ENCODE measurements around the gene TMEM11.

TMEM11 gene

DNA sequence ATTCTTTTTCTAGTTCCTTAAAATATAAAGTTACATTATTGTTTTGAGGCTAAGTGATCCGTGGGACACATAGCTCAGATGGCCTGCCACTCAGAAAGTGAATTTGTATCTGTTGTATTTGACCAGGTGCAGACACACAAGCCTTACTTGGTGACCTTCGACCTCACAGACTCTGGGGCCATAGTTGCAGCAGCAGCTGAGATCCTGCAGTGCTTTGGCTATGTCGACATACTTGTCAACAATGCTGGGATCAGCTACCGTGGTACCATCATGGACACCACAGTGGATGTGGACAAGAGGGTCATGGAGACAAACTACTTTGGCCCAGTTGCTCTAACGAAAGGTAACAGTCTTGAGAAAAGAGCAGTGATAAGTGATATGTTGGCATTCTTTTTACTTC, 30.5 kb downstream of the TMEM11 start:
- H3K27me3 ChIP-seq (ENCODE audit: insufficient read depth, poor library complexity, severe bottlenecking) = no peaks in the 10 kb centered on the region

DNA sequence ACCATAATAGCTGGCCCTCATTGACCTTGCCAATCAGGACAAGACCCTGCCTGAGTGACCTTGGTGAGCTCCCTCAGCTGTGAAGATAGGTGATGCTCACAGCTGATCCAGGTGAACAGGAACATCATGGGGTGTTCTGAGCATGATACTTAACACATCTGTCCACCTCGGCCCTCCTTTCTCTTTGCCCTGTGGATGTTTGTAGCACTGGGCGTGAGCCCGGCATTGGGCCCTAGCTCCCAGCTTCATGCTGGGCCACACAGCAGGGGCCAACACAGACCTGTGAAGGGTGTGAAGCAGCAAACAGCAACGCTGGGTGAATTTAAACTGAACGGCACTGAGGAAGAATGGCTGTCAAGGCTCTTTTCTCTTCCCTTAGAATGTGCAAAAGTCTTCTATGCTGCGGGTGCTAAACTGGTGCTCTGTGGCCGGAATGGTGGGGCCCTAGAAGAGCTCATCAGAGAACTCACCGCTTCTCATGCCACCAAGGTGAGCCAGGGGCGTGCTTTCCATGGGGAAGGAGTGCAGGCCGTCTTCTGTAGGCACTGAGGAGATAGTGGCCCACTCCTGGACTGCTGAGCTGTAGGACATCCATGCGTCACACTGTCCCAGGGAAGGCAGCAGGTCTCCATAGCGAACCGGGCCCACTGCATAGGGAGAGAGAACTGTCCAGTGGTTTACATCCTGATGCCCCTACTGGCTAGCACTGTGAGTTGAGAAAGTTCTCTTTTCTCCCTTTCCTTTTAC, 35.9 kb downstream of the TMEM11 start:
- Histone ChIP-seq H3K27ac (replicated peaks) (no peak overlapping the region), H3K27me3 (ENCODE audit: insufficient read depth, poor library complexity, severe bottlenecking) (no peaks in the 10 kb centered on the region), H3K4me3 (replicated peaks; ENCODE audit: insufficient read depth, low read length) (no peak overlapping the region)
- TF ChIP-seq, protein P1, sequence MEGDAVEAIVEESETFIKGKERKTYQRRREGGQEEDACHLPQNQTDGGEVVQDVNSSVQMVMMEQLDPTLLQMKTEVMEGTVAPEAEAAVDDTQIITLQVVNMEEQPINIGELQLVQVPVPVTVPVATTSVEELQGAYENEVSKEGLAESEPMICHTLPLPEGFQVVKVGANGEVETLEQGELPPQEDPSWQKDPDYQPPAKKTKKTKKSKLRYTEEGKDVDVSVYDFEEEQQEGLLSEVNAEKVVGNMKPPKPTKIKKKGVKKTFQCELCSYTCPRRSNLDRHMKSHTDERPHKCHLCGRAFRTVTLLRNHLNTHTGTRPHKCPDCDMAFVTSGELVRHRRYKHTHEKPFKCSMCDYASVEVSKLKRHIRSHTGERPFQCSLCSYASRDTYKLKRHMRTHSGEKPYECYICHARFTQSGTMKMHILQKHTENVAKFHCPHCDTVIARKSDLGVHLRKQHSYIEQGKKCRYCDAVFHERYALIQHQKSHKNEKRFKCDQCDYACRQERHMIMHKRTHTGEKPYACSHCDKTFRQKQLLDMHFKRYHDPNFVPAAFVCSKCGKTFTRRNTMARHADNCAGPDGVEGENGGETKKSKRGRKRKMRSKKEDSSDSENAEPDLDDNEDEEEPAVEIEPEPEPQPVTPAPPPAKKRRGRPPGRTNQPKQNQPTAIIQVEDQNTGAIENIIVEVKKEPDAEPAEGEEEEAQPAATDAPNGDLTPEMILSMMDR (IDR thresholded peaks at IDR 0.05; ENCODE audit: insufficient read depth, low read length) = no peak
- no peak for TF ChIP-seq SPI1 (IDR thresholded peaks at IDR 0.05; ENCODE audit: borderline replicate concordance, low read depth)
- no peak for TF ChIP-seq POLR2AphosphoS5 (IDR thresholded peaks at IDR 0.05; ENCODE audit: low read depth)
- no peak for TF ChIP-seq GABPA (IDR thresholded peaks at IDR 0.05; ENCODE audit: low read depth)
- TF ChIP-seq, protein P2, sequence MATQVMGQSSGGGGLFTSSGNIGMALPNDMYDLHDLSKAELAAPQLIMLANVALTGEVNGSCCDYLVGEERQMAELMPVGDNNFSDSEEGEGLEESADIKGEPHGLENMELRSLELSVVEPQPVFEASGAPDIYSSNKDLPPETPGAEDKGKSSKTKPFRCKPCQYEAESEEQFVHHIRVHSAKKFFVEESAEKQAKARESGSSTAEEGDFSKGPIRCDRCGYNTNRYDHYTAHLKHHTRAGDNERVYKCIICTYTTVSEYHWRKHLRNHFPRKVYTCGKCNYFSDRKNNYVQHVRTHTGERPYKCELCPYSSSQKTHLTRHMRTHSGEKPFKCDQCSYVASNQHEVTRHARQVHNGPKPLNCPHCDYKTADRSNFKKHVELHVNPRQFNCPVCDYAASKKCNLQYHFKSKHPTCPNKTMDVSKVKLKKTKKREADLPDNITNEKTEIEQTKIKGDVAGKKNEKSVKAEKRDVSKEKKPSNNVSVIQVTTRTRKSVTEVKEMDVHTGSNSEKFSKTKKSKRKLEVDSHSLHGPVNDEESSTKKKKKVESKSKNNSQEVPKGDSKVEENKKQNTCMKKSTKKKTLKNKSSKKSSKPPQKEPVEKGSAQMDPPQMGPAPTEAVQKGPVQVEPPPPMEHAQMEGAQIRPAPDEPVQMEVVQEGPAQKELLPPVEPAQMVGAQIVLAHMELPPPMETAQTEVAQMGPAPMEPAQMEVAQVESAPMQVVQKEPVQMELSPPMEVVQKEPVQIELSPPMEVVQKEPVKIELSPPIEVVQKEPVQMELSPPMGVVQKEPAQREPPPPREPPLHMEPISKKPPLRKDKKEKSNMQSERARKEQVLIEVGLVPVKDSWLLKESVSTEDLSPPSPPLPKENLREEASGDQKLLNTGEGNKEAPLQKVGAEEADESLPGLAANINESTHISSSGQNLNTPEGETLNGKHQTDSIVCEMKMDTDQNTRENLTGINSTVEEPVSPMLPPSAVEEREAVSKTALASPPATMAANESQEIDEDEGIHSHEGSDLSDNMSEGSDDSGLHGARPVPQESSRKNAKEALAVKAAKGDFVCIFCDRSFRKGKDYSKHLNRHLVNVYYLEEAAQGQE (IDR thresholded peaks at IDR 0.05; ENCODE audit: insufficient replicate concordance, low read depth) = no peak
- DNase-seq (ENCODE audit: low read depth in 1 of 2, low spot score in 1 of 2) = no peak

More for the DNA sequence above, 30.5 kb downstream of the TMEM11 start:
- TF ChIP-seq GABPA (IDR thresholded peaks at IDR 0.05; ENCODE audit: low read depth) = no peak
- TF ChIP-seq, protein P2 (IDR thresholded peaks at IDR 0.05; ENCODE audit: insufficient replicate concordance, low read depth) = no peak
- TF ChIP-seq POLR2AphosphoS5 (IDR thresholded peaks at IDR 0.05; ENCODE audit: low read depth) = no peak
- TF ChIP-seq SPI1 (IDR thresholded peaks at IDR 0.05; ENCODE audit: borderline replicate concordance, low read depth) = no peak
- TF ChIP-seq, protein P1 (IDR thresholded peaks at IDR 0.05; ENCODE audit: insufficient read depth, low read length) = no peak
- no peak for DNase-seq (ENCODE audit: low read depth in 1 of 2, low spot score in 1 of 2)
- no peak overlapping the region for H3K4me3 ChIP-seq (replicated peaks; ENCODE audit: insufficient read depth, low read length)
- no peak overlapping the region for H3K27ac ChIP-seq (replicated peaks)

DNA sequence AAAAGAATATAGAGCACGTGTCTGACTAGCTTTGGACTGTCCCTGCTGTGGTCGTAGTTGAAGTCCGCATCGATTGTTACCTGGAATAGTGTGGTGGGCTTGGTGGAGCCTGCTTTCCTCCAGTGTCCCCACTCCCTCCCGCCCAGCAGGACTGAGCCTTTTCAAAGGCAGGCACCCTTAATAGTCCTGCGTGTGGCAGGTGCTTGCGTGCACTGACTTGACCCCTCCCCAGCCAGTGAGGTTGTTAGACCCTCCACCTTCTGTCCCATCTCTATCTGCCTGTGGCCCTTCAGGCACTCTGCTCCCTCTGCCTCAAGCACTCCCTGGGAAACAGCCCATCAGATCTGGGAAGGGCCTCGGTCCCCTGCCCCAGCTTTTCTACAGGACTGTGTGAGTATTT, 36.6 kb downstream of the TMEM11 start:
- Histone ChIP-seq H3K4me3 (replicated peaks; ENCODE audit: insufficient read depth, low read length) (no peak overlapping the region), H3K27me3 (ENCODE audit: insufficient read depth, poor library complexity, severe bottlenecking) (no peaks in the 10 kb centered on the region), H3K27ac (replicated peaks) (no peak overlapping the region)
- DNase-seq (ENCODE audit: low read depth in 1 of 2, low spot score in 1 of 2) = no peak
- TF ChIP-seq, protein P2 (IDR thresholded peaks at IDR 0.05; ENCODE audit: insufficient replicate concordance, low read depth) = no peak
